ENCODE results near the gene SLC38A1. TPM values are rescaled to one million over a fixed set of nuclear protein-coding genes. Genes with fewer than 3 reads are reported as not detected.

The SLC38A1 gene
- total RNA-seq, 1 donor: 203 TPM

- DNase-seq (ENCODE audit: low read depth): no peak
- TF ChIP-seq CTCF (IDR thresholded peaks at IDR 0.05; ENCODE audit: insufficient read depth, low read length): no peak
- no peak overlapping the region for H3K4me3 ChIP-seq (ENCODE audit: low read depth, low read length)
These were observed 83.8 kb downstream of the SLC38A1 start for GRCh38 chr12:46184798-46185595.

- H3K4me3 ChIP-seq (ENCODE audit: low read depth, low read length): no peak overlapping the region
- no peak for TF ChIP-seq CTCF (IDR thresholded peaks at IDR 0.05; ENCODE audit: insufficient read depth, low read length)
- no peak for DNase-seq (ENCODE audit: low read depth)
These were observed 85.7 kb downstream of the SLC38A1 start for GRCh38 chr12:46183112-46183511.

GRCh38 chr12:46181465-46181864 lies 87.4 kb downstream of the SLC38A1 start:
- no peak overlapping the region for H3K4me3 ChIP-seq (ENCODE audit: low read depth, low read length)
- TF ChIP-seq CTCF (IDR thresholded peaks at IDR 0.05; ENCODE audit: insufficient read depth, low read length): no peak
- no peak for DNase-seq (ENCODE audit: low read depth)

GRCh38 chr12:46179693-46180452 lies 89.0 kb downstream of the SLC38A1 start:
- no peak for DNase-seq (ENCODE audit: low read depth)
- no peak for TF ChIP-seq CTCF (IDR thresholded peaks at IDR 0.05; ENCODE audit: insufficient read depth, low read length)
- H3K4me3 ChIP-seq (ENCODE audit: low read depth, low read length): no peak overlapping the region

- no peak for DNase-seq (ENCODE audit: low read depth)
- no peak for TF ChIP-seq CTCF (IDR thresholded peaks at IDR 0.05; ENCODE audit: insufficient read depth, low read length)
These were observed 90.8 kb downstream of the SLC38A1 start for GRCh38 chr12:46177837-46178608.

GRCh38 chr12:46177025-46177424 lies 91.8 kb downstream of the SLC38A1 start:
- H3K4me3 ChIP-seq (ENCODE audit: low read depth, low read length): no peak overlapping the region
- TF ChIP-seq CTCF (IDR thresholded peaks at IDR 0.05; ENCODE audit: insufficient read depth, low read length): no peak
- no peak for DNase-seq (ENCODE audit: low read depth)

More at GRCh38 chr12:46177837-46178608, 90.8 kb downstream of the SLC38A1 start:
- H3K4me3 ChIP-seq (ENCODE audit: low read depth, low read length): no peak overlapping the region

Data from fibroblast of the aortic adventitia (primary cell).